ENCODE results near the gene AXIN1.

- TF ChIP-seq POLR2A (IDR thresholded peaks at IDR 0.05), result no peak
- TF ChIP-seq, protein P1, sequence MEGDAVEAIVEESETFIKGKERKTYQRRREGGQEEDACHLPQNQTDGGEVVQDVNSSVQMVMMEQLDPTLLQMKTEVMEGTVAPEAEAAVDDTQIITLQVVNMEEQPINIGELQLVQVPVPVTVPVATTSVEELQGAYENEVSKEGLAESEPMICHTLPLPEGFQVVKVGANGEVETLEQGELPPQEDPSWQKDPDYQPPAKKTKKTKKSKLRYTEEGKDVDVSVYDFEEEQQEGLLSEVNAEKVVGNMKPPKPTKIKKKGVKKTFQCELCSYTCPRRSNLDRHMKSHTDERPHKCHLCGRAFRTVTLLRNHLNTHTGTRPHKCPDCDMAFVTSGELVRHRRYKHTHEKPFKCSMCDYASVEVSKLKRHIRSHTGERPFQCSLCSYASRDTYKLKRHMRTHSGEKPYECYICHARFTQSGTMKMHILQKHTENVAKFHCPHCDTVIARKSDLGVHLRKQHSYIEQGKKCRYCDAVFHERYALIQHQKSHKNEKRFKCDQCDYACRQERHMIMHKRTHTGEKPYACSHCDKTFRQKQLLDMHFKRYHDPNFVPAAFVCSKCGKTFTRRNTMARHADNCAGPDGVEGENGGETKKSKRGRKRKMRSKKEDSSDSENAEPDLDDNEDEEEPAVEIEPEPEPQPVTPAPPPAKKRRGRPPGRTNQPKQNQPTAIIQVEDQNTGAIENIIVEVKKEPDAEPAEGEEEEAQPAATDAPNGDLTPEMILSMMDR (IDR thresholded peaks at IDR 0.05), result no peak
Observed at GRCh38 chr16:346587-346986, 5.9 kb downstream of the AXIN1 start.

Data from breast epithelium (tissue), 3 donors.